GM04503 (cell line): ENCODE results near the gene LIPJ.
A peak's percentile ranks its signal among the peaks of the same experiment; 100 is the strongest.

Experiments
- DNase-seq: peaks from one replicate; pipeline ENCODE4 v3.0.0-alpha.2; 2012; ENCODE audit warnings: low read depth

The LIPJ gene

DNA sequence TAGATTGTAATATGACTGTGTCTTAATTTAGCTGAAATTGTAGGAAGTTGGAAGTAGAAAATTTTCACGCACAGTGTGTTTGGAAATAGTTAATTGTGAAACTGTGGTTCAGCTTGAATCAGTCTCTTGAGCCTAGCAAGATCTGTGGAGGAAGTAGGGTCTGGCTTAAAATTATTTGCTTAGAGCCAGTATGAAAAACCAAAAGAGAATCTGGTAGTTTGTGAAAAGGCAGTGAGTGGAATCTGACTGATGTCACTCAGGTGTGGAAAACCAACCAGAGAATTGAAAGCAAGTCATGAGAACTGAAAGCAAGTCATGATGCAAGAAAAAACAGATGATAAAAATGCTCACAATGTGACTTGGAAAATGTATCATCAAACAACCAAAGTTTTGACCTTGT, 11.5 kb downstream of the LIPJ start:
- DNase-seq: no peak

DNA sequence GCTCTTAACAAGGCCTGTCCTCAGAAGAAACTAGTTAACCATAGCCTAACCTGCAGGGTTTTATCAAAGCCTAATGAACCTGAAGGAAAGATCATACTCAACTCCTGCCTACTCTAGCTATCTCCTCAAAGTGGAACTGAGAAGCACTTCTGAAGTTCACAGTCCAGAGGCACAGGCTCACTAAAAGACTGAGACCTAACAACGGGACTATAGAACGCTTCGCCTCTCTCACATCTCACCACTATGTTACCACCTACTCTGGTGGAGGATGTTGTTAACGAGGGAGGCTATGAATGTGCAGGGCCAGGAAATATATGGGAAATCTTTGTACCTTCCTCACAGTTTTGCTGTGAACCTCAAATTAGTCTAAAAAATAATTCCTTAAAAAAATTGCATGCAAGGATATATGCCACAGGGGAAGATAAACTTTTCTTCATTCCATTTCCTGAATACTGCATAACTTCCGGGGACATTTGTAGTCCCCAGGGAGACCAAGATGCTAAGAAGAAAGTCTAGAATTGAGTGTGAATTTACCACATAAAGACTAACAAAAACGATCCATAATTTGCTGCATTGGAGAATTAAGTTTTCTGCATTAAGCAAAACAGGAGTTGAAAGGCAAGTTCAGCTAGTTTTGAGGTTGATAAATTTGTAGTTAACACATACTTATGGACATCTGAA, 21.6 kb downstream of the LIPJ start:
- DNase-seq: no peak

DNA sequence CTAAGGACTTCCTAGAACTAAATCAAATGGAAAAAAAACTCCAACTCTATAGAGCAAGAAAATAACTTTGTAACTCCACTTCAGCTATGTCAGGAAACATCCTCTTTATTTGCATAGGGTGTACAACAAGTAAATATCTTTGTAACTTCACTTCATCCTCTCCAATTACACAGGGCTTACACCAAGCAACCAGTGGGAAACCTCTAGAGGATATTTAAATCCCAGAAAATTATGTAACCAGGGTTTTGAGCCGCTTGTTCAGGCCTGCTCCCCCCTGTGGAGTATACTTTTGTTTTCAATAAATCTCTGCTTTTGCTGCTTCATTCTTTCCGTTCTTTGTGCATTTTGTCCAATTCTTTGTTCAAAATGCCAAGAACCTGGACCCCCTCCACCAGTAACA, 22.2 kb downstream of the LIPJ start:
- no peak for DNase-seq

DNA sequence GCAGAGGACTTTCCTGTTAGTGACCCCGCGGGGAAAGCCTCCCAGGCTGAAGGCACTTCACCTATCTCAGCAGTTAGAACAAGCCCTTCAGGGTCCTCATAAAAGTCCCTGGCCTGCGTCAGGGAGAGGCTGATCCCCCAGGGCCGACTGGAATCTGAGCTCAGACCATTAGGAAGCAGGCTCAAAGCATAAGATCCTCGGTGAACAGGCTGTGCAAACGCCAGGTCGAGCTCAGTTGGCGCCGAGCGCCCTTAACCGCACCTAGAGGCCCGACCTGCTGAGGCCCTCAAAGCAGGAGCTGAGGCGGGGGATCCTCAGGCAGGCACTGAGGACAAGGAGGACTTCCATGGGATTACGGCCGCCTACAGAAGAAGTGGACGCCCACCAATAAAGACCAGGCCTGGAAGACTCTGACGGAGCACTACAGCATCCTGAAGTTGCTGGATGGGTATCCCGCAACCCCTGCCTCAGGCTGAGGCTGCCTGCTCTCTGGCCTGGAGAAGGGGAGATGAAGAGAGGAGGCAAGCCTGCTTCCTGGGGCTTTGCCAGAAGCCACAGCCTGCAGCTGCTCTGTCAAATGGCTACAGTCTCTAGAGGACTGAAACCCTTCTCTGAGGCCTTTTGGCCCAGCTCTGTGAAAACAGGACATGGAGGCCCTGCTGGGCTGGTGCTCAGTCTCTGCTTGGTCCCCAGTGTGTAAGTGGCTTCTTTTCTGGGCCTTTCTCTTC, 29.9 kb downstream of the LIPJ start:
- DNase-seq: no peak

DNA sequence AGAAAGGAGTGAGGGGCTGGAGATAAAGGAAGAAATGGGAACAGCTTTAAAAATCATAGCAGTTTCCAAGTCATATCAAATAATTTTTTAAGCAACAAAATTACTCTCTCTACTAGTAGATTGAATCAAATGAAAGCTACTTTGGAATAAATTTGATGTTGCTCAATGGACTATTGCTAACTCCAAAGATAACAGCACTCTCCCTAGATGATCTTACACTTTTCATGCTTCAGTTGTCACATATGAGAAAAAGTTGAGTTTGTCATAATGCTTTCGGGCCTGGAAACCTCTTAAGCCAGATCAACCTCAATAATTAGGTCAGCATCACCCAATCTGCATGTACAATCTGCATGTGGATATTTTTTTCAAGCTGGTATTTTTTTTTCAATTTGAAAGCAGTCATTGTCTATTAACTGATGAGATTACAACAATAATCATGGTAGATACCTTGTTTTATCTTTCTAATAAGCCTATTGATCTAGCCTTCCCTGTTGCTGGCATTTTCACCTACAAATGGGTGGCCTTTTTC, 31.3 kb downstream of the LIPJ start:
- no peak for DNase-seq

DNA sequence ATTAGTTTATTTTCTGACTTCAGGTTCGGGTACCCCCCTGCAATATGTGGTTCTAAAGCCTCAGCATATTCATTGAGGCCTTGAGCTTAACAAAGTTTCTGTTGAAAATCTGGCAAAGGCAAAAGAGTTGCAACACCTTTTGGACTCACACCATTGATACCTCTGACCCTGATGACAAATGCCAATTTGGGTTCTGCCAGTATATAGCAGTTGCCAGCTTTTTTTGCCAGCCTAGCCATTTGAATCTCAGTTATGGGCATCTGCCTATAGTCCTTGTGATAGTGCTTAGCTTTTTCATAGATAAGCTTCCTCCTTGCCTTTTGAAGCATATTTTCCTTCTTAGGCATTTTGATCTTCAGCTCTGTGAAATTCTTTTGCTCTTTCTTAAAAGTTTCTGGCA, 31.9 kb downstream of the LIPJ start:
- DNase-seq: no peak

DNA sequence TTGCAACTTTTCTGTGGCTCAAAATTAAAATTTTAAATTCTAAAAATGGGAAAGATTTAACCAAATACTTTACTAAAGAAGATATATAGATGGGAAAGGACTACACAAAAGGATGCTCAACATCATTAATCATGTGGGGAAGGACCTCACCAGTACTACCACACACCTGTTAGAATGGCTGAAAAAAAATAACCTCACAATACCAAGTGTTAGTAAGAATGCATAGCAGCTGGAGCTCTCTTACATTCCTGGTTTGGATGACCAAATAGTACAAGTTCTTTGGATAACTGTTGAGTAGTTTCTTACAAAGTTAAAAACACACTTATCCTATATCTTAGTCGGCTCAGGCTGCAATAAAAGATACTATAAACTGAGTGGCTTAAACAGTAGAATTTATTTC, 33.9 kb downstream of the LIPJ start:
- DNase-seq: no peak

DNA sequence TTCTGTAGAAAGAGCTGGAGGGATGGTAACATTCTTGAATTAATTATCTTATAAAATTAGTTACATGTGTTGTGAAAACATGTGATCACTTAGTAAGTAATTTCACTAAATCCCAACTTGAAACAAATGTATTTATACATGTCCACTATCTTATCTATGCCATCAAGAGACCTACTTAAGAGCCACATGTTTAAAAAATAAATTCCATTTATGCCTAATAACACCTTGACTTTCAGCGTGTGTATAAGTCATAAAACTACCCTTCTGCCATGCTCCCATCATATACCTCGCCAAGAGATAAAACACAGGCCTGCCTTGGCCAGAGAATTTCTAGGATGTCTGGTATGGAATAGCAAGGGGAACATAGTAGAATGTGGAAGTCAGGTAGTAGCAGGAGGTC, 37.3 kb downstream of the LIPJ start:
- no peak for DNase-seq

DNA sequence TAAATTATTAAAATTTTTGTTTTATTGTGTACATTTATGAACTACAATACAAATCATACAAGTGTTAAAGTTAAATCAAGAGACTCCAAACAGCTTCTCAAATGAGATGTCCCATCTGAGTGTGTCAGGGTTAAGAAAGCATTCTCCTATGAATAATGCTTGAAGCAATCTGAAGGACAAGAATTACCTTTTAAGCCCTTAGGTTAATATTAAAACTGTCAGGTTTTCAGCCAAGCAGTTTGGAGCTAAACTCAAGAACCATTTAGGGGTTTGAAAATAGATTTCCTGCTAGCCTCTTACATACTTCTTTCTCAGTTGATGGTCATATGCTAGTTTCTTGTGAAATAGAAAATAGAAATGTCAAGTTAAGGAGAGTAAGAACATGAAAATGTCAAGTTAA, 38.3 kb downstream of the LIPJ start:
- no peak for DNase-seq

DNA sequence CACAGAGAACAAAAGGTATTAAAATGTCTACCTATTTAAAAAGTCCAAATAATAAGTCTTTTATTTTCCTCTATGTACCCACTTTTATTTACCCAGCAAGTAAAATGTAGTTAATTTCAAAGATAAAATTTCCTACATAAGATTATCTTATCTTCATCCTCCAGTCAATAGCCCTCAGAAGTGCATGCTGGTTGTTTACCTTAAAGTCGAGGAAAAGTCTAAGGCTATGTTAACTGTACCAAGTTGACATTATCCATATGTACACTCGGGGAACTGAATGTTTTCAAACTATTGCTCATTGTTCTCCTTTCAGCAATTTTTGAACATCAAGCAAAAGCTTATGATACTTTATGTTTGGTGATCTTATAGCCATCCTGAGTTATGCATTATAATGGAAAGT, 53.6 kb downstream of the LIPJ start:
- no peak for DNase-seq

DNA sequence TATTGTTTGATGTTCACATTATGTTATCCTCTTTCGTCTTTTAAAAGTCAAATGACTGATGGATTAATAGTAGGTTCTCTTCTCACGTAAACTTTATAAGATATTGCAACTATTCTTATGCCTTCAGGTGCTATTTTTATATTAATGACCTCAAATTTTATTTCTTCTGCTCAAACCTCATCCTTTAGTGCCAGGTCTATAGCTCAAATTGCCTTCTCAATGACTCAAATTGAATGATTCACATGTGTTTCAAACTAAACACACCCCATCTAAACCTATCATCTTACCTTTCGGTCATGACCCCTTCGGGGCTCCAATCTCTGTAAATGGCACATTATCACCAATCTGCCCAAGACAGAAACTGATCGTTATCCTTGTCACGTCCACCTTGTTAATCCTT, 55.6 kb downstream of the LIPJ start:
- DNase-seq: no peak

DNA sequence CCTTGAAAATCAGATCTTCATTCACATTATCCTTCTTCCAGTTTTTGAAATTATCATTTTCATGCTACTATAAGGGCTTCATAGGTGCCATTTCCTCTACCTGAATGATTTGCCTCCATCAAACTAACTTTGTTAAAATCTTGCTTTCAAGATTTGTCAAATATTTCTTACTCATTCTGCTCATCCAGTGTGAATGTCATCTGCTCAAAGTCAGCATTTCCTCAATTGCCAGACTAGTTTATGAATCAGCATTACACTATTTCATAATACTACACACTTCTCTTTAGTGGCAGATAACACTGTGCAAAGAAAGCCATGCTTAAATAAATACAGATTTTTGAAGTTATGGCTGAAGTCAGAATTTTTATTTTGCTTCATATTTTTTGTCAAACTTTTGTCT, 56.4 kb downstream of the LIPJ start:
- peak; percentile 27 for DNase-seq

DNA sequence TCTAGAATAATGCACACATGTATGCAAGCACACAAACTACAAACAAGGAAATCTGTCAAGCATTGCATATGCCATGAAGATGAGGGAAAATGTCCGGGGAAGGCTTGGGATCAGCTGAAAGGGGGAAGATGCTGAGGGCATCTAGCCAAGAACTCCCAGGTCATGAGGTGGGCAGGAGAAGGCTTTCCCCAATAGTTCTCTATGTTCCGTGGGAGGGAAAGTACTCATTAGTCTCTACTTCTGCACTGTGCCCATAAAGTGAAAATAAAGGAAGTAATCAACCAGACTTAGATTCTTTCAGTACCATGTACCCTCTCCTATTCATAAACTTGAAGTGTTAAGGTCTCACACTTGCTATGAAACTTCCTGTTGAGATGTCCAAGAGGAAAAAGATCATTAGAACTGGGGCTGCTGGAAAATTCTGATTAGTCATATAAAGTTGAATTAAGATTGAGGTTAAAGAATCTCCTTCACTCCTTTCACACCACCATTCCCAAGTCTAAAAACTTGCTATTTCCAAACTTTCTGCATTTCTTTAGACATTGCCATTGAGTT, 60.6 kb downstream of the LIPJ start:
- DNase-seq: no peak

DNA sequence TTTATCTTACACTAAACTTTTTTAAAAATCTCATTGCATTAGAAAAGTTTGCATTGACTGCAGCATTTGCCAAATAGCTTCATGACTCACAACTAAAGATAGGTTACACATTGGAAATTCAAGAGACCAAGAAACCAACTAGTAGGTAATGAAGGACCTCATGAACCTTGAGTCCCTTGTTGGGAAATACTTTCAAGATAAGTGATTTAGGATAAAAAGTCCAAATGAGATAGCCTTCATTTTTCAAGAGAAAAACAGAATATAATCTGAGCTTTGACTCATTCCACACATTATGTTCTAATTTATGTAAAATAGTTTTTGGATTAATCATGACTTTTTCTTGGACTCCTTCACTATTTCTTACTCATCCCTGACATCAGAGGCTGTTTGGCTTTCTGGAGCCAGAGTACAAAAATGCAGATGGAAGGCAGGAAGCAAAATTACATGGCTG, 64.6 kb downstream of the LIPJ start:
- peak; percentile 71 for DNase-seq

DNA sequence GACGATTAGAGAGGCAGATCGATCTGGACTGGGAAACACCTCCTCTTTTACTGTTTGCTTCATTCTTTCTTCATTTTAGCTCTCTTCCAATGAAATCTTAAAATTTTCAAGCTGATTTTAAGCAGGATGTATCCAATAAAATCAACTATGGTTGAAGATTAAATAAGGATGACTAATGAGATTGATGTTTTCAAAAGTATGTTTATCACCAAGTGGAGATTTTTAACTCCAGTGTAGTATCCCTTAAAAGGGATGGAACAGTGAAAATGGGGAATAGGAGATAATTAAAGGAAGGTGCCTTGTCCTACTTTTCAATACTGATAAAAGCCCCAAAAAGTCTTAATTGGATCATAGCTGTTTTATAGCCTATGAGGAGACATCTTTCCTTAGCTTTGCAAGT, 66.1 kb downstream of the LIPJ start:
- no peak for DNase-seq
